SK-N-MC (cell line): ENCODE measurements around the gene COMMD7.
"Not testable (repeated sequence)": the region's sequence is repeated elsewhere in the genome, so short reads cannot be mapped to it uniquely, and the experiment has no call there.

Experiments used
- DNase-seq: peaks from one replicate; pipeline ENCODE4 v3.0.0-alpha.2; 2011; ENCODE audit warnings: low read depth, low spot score
- H3K27ac ChIP-seq: fragments of 200-600 bp; sonication (generic); 2 replicates; pipeline ENCODE4 v1.5.1; 2016; ENCODE audit warnings: mixed run types
- H3K36me3 ChIP-seq: fragments of 200-600 bp; sonication (generic); 2 replicates; pipeline ENCODE4 v1.6.1; 2017; ENCODE audit warnings: antibody characterized with exemption, low read length, mixed read lengths; ENCODE audit not compliant: insufficient read depth
- H3K4me3 ChIP-seq: fragments of 200-600 bp; sonication (generic); 2 replicates; pipeline ENCODE4 v1.5.1; 2016
- H3K9ac ChIP-seq: fragments of 200-600 bp; sonication (generic); 2 replicates; pipeline ENCODE4 v1.8.0; 2017; ENCODE audit warnings: mixed run types, mixed read lengths; ENCODE audit not compliant: insufficient read length
- H3K9me3 ChIP-seq: fragments of 200-600 bp; sonication (generic); 2 replicates; pipeline ENCODE4 v1.6.1; 2017; ENCODE audit warnings: low read depth, mild to moderate bottlenecking, antibody characterized with exemption, low read length, moderate library complexity, mixed read lengths
- EZH2 ChIP-seq: fragments of 200-600 bp; sonication (generic); IDR thresholded peaks from one replicate; pipeline ENCODE4 v1.6.1; 2017; ENCODE audit warnings: antibody characterized with exemption
- FOXP2 ChIP-seq: optimal IDR thresholded peaks from 2 replicates; pipeline ENCODE3; 2011; ENCODE audit warnings: mild to moderate bottlenecking, moderate library complexity; ENCODE audit not compliant: insufficient read depth; ENCODE audit errors: extremely low read length, control extremely low read depth
- POLR2AphosphoS5 ChIP-seq: IDR thresholded peaks from 2 replicates; pipeline ENCODE4 v1.6.1; 2012; ENCODE audit warnings: mild to moderate bottlenecking, low read depth, low read length, borderline replicate concordance

COMMD7 gene

DNA sequence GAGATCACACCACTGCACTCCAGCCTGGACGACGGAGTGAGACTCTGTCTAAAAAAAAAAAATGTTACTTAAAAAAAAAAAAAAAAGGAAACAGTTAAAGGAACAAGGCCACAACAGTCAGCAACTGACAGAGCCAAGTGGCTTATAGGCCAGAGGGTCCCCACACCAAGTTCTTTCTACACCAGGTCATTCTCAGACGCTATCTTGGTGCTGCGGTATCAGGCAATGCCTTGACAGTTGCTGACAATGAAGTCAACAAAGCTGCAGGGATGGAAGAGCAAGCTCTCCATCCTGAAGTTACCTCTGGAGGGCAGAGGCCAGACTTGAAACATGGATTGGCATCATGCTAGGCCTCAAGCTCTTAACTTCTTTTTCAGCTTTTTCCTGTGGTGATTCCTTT, 31.9 kb downstream of the COMMD7 start:
- no peak for DNase-seq
- H3K27ac ChIP-seq = no peak overlapping the region
- no peaks in the 10 kb centered on the region for H3K9me3 ChIP-seq
- no peak overlapping the region for H3K9ac ChIP-seq
- H3K4me3 ChIP-seq = no peak overlapping the region
- H3K36me3 ChIP-seq = no peaks in the 10 kb centered on the region
- TF ChIP-seq EZH2 (no peak), POLR2AphosphoS5 (no peak), FOXP2 (no peak)

DNA sequence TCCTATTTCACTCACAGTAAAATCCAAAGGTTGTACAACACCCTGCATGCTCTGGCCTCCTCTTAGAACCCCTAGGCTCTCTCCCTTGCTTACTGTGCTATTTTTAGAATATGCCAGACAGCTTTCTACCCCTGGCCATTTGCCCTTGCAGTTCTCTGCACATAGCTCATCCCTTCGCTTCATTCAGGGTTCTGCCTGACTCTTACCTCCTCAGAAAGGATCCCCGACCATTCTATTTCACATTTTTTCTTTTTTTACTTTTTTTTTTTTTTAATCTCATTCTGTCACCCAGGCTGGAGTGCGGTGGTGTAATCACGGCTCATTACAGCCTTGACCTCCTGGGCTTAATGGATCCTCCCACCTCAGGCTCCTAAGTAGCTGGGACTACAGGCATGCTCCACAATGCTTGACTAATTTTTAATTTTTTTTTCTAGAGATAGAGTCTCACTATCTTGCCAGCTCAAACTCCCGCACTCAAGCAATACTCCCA, 33.6 kb downstream of the COMMD7 start:
- no peaks in the 10 kb centered on the region for H3K9me3 ChIP-seq
- no peaks in the 10 kb centered on the region for H3K36me3 ChIP-seq
- no peak overlapping the region for H3K27ac ChIP-seq
- TF ChIP-seq POLR2AphosphoS5 (no peak), FOXP2 (no peak), EZH2 (no peak)
- no peak for DNase-seq
- no peak overlapping the region for H3K4me3 ChIP-seq
- H3K9ac ChIP-seq = no peak overlapping the region

DNA sequence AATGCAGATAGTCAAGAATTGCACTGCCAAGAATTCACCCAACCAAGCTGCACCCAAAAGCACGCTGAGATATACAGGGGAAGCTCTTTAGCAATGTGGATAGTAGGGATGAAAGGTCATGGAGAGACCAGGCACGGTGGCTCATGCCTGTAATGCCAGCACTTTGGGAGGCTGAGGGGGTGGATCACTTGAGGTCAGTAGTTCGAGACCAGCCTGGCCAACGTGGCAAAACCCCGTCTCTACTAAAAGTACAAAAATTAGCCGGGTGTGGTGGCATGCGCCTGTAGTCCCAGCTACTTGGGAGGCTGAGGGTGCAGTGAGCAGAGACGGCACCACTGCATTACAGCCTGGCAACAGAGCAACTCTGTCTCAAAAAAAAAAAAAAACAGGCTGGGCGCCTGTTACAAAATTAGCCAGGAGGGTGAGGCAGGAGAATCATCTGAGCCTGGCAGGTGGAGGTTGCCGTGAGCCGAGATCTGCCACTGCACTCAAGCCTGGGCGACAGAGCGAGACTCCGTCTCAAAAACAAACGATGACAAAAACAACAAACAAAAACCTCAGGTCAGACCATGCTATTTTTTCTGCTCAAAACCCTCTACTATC, 34.1 kb downstream of the COMMD7 start:
- not testable (repeated sequence) for H3K36me3 ChIP-seq, H3K27ac ChIP-seq, DNase-seq, H3K4me3 ChIP-seq, H3K9me3 ChIP-seq, H3K9ac ChIP-seq

DNA sequence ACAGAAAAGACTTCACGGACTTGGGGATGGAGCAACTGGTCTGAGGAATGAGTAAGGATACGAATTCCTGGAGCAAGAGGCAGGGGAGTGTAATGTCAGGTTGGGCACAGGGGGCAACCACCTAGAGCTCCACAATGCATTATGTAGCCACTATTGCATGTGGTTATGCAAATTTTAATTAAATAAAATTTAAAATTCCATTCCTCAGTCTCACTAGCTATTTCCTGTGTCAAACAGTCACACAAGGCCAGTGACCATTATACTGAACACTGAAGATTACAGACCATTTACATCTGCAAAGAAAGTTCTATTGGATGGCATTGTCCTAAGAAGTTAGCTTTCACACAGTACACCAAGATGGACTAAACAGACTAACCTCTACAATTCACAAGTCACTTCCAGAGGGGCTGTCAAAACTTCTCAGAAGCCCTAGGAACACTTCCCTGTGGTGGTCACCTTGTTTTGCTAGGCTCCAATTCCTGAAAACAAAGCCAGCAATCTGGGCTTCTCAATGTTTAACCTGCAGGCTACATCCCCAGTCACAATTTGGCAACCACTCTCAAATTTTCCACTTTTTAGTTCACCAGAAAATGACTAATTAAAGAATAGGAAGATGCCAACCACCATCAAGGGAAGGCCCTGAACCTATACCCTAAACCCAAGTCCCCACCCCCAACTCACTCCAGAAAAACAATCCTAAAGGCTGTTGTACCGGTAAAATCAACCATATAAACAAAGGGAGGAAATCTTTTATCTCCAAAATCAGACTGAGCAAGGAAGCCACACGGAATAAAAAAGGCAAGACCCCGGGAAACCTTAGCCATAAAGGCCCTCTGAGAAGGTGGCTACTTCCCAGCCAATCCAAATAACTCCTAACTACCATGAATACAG, 35.3 kb downstream of the COMMD7 start:
- no peaks in the 10 kb centered on the region for H3K9me3 ChIP-seq
- no peak for TF ChIP-seq EZH2
- TF ChIP-seq POLR2AphosphoS5 = no peak
- no peak for TF ChIP-seq FOXP2
- no peak for DNase-seq
- no peak overlapping the region for H3K27ac ChIP-seq
- no peaks in the 10 kb centered on the region for H3K36me3 ChIP-seq
- H3K4me3 ChIP-seq = no peak overlapping the region
- no peak overlapping the region for H3K9ac ChIP-seq

DNA sequence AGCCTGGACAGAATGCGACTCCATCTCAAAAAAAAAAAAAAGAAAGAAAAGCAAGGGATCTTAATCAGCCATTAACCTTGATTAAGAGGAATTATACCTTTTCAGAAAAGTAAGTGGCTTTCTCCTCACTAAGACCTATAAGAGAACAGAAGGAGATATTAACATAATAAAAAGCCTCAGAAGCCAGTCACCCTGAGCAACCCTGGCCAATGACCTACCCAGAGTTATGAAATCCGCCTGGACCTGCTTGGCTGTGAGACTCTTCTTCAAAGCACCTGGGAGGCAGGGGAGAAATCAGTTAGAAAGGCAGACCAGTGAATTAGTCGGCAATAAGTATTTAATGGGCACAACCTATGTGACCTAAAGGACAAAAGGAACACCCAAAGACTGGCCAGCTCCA, 36.8 kb downstream of the COMMD7 start:
- no peak for DNase-seq
- no peak overlapping the region for H3K4me3 ChIP-seq
- H3K9ac ChIP-seq = no peak overlapping the region
- H3K36me3 ChIP-seq = no peaks in the 10 kb centered on the region
- TF ChIP-seq EZH2 (no peak), FOXP2 (no peak), POLR2AphosphoS5 (no peak)
- H3K9me3 ChIP-seq = no peaks in the 10 kb centered on the region
- no peak overlapping the region for H3K27ac ChIP-seq

DNA sequence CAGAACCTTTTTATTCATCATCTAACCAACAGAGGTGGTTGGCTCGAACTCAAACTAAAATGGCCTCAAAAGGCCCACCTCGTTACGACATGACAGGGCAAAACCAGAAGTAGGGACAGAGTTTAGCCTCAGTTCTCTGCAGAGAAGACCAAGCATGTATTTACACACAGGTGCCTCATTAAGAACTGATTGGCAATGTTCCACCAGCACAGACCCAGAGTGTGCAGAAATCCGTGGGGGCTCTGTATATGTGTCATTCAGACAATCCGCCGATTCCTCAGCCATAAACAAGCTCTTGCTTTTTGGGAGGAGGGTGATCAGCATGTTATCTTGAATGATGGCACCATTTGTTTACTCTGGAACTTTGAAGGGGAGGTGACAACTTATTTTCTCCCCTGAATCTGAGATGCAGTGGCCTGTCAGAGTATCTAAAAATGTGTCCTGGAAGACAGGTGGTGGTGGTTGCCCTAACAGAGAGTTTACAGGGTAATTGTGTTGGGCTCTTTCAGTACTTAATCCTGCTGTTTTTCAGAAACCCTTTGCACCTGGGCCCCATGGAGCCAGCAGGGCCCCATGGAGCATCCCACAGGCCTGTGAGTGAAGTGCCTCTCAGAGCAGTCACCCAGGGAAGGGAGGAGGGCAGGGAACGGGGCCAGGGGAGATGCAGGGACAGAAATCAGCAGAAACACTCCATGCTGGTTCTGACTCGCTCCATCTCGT, 40.4 kb downstream of the COMMD7 start:
- no peak overlapping the region for H3K4me3 ChIP-seq
- no peaks in the 10 kb centered on the region for H3K9me3 ChIP-seq
- TF ChIP-seq POLR2AphosphoS5 (no peak), EZH2 (no peak), FOXP2 (no peak)
- no peaks in the 10 kb centered on the region for H3K36me3 ChIP-seq
- H3K27ac ChIP-seq = no peak overlapping the region
- no peak overlapping the region for H3K9ac ChIP-seq
- no peak for DNase-seq

DNA sequence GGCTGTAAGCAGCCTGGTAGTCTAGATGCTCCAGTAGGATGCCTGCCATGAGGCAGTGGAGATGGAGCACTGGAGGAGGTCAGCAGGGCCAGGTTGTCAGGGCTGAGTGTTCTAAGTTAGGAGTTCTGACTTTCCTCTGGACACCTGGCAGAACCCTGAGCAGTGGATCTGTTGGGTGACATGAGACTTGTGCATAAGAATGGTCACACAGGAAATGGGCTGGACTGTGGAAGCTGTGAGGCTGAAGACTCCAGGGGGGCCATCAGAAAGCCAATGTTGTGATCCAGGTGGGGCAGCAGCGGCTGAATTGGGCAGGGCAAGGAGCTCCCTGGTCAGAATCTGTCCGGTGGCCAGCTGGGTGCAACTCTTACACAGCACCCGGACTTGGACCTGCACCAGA, 45.7 kb downstream of the COMMD7 start:
- H3K27ac ChIP-seq = no peak overlapping the region
- TF ChIP-seq EZH2 = no peak
- no peak overlapping the region for H3K9ac ChIP-seq
- no peak for DNase-seq
- H3K4me3 ChIP-seq = no peak overlapping the region
- no peaks in the 10 kb centered on the region for H3K36me3 ChIP-seq
- H3K9me3 ChIP-seq = no peaks in the 10 kb centered on the region

DNA sequence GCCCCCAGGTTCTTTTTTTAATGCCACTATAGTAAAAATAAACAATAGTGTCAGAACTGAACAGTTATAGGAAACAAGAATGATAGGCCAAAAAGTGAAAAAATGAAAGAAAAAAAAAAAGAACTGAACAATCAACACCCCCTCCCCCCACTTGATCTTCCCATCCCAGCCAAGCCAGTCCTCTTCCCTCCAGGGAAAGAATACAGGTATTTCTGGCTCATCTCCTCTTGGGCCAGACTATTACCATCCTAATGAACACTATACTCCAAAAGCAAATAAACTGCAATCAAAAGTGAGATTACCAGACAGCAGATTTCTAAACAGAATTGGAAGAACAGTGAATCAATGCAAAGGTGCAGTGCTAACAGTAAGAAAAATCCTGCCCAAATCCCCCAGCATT, 48.2 kb downstream of the COMMD7 start:
- Histone ChIP-seq H3K4me3 (no peak overlapping the region), H3K9ac (no peak overlapping the region), H3K27ac (no peak overlapping the region), H3K9me3 (no peaks in the 10 kb centered on the region), H3K36me3 (no peaks in the 10 kb centered on the region)
- DNase-seq = no peak
- TF ChIP-seq EZH2 (no peak), FOXP2 (no peak), POLR2AphosphoS5 (no peak)

DNA sequence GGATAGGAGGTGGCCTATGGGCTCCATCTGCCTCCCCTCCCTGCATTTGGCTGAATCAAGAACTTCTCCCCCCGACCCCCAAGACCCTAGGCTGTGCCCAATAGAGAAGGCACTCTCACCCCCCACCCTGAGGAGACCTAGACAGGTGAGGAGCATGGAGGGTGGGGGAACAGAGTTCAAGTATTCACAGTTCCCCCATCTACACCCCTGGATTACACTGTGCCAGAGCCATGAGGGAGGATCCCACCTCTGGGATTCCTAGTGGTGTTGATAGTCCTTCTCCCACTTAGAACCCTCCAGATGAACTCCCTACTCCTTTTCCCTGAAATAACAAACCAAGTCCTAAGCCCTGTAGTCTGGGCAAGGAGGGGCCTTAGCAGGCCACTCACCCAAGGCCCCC, 54.3 kb downstream of the COMMD7 start:
- H3K27ac ChIP-seq, DNase-seq, H3K9ac ChIP-seq, H3K4me3 ChIP-seq, H3K9me3 ChIP-seq, H3K36me3 ChIP-seq: not testable (repeated sequence)
